AG09309 (cell line): ENCODE results near the gene TMEM184A.

Source experiments
- DNase-seq: peaks from one replicate; pipeline ENCODE4 v3.0.0-alpha.2; 2010; ENCODE audit warnings: low read depth
- H3K4me3 ChIP-seq: 2 replicates; pipeline ENCODE4 v1.5.1; 2011; ENCODE audit warnings: mild to moderate bottlenecking, low read depth, low read length, moderate library complexity; ENCODE audit not compliant: control insufficient read depth
- CTCF ChIP-seq: IDR thresholded peaks from 2 replicates; pipeline ENCODE4 v1.5.1; 2011; ENCODE audit warnings: mild to moderate bottlenecking, low read depth, low read length, inconsistent platforms; ENCODE audit not compliant: insufficient read depth, control insufficient read depth; ENCODE audit errors: missing control alignments

TMEM184A gene

GRCh38 chr7:1536455-1536742 lies 19.6 kb downstream of the TMEM184A start:
- no peak for TF ChIP-seq CTCF
- no peak overlapping the region for H3K4me3 ChIP-seq
- no peak for DNase-seq

- no peak overlapping the region for H3K4me3 ChIP-seq
- no peak for DNase-seq
- TF ChIP-seq CTCF = no peak
These were observed 20.1 kb downstream of the TMEM184A start for GRCh38 chr7:1535701-1536454.

DNA sequence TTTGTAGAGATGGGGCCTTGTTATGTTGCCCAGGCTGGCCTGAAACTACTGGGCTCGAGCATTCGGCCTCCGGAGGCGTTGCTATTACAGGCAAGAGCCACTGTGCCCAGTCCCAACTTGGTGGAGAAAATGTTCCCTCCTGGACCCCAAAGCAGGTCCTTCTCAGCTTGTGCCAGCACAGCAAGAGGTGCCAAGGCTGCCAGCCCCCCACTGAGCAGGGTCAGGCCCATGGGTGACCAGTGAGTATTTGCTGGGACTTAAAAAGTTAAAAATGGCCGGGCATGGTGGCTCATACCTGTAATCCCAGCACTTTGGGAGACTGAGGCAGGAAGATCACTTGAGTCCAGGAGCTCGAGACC lies 20.9 kb downstream of the TMEM184A start:
- no peak overlapping the region for H3K4me3 ChIP-seq
- no peak for DNase-seq
- no peak for TF ChIP-seq CTCF

GRCh38 chr7:1534330-1535099 lies 21.5 kb downstream of the TMEM184A start:
- DNase-seq = no peak
- no peak for TF ChIP-seq CTCF
- no peak overlapping the region for H3K4me3 ChIP-seq

DNA sequence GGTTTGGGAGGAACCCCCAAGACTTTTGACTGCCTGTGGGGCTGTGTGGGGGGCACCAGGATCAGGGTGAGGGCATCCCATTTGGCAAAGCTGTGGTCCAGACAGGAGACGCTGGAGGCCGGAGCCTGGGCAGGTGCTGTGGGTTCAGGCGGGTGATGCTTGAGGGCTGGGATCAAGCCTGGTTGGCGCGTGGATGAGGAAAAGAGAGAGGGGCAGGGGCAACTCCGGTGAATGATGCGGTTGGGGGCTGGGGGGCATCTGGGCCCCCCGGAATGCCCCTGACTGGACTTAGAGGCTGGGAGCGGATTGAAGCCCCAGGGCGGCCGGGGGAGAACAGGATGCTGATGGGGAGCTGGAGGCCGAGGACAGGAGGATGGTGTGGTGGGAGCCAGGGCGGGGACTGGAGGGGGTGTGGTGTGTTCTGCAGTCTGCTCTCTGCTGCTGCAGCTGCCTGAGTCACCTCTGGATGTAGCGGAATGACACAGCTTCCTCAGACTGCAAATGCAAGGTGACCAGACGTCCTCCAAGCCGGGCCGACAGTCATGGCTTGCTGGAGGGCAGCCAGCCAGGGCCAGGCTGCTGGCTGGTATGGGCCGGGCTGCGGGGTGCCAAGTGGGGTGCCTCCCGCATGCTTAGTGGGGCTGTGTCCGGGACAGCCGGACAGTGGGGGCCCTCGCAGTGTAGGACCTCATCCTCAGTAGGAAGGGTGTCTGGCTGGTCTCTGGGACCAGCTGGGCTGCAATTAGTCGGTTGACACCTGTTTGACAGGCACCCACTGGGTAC lies 22.3 kb downstream of the TMEM184A start:
- DNase-seq = peak; percentile 64
- peak overlapping the region; percentile 78 for H3K4me3 ChIP-seq
- no peak for TF ChIP-seq CTCF

DNA sequence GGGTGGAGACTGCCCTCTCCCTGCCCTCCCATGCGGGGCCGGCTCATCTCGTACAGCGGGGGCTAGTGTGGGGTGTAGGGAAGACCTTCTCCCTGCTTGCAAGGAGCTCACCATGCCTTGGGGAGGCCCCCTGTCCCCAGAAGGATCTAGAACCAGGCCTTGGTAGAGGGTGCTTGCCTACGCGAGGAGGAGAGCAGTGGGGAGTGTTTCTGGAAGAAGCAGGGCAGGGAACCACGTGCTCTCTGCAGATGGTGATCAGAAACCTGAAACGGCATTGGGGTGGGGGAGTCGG lies 22.8 kb downstream of the TMEM184A start:
- DNase-seq = no peak
- H3K4me3 ChIP-seq = peak overlapping the region; percentile 78
- no peak for TF ChIP-seq CTCF
